Stimulated activated CD4-positive, alpha-beta T cell treated with anti-CD3 and anti-CD28 coated beads, Interleukin-1b, Interleukin-23, amount 100 ng/mL, for 24 hours (primary cell): ENCODE results near the gene GJC3.
"Not testable (repeated sequence)": the region's sequence is repeated elsewhere in the genome, so short reads cannot be mapped to it uniquely, and the experiment has no call there.

Source experiments
- DNase-seq, 4 experiments: peaks; one replicate each; pipeline ENCODE4 v3.0.0-alpha.2; 2020; ENCODE audit warnings: low read depth in 4 of 4, low spot score in 1 of 4

The GJC3 gene

GRCh38 chr7:99930376-99930775, 956 bp upstream of the GJC3 start:
- no peak for DNase-seq

- DNase-seq, result no peak
Measured at GRCh38 chr7:99929730-99930053, 272 bp upstream of the GJC3 start.

GRCh38 chr7:99928188-99928587, 1.2 kb downstream of the GJC3 start:
- DNase-seq, result no peak

- no peak for DNase-seq
Measured at GRCh38 chr7:99927536-99927935, 1.9 kb downstream of the GJC3 start.

GRCh38 chr7:99926321-99926720, 3.1 kb downstream of the GJC3 start:
- no peak for DNase-seq

- DNase-seq, result no peak
Measured at GRCh38 chr7:99923200-99923599, 6.2 kb downstream of the GJC3 start.

GRCh38 chr7:99920149-99920548, 9.3 kb downstream of the GJC3 start:
- no peak for DNase-seq

GRCh38 chr7:99919814-99920112, 9.7 kb downstream of the GJC3 start:
- DNase-seq, result no peak

- DNase-seq, result peak; percentile 67 to 88 (median 77)
Measured at GRCh38 chr7:99918959-99919813, 10.2 kb downstream of the GJC3 start, which contains the start of gene TRIM4. Gene TRIM4 (minus strand): TSS chr7:99919530. CDS start chr7:99919401, 129 bp downstream.

GRCh38 chr7:99910976-99911375, 18.4 kb downstream of the GJC3 start:
- DNase-seq, result no peak

GRCh38 chr7:99901581-99901980, 27.8 kb downstream of the GJC3 start:
- no peak for DNase-seq

- DNase-seq, result no peak
Measured at GRCh38 chr7:99899830-99900519, 29.4 kb downstream of the GJC3 start.

GRCh38 chr7:99898836-99899235, 30.6 kb downstream of the GJC3 start:
- DNase-seq, result no peak

GRCh38 chr7:99898023-99898357, 31.4 kb downstream of the GJC3 start:
- DNase-seq, result no peak

GRCh38 chr7:99897322-99898022, 31.9 kb downstream of the GJC3 start:
- no peak for DNase-seq

GRCh38 chr7:99894738-99895137, 34.7 kb downstream of the GJC3 start:
- DNase-seq, result no peak

- DNase-seq, result no peak
Measured at GRCh38 chr7:99893280-99893679, 36.1 kb downstream of the GJC3 start.

GRCh38 chr7:99890348-99890747, 39.1 kb downstream of the GJC3 start:
- not testable (repeated sequence) for DNase-seq

GRCh38 chr7:99888366-99888765, 41.1 kb downstream of the GJC3 start:
- DNase-seq, result not testable (repeated sequence)

- DNase-seq, result no peak
Measured at GRCh38 chr7:99881370-99881769, 48.0 kb downstream of the GJC3 start.

GRCh38 chr7:99876933-99877332, 52.5 kb downstream of the GJC3 start, which contains the start of gene OR2AE1:
Gene OR2AE1 (minus strand): TSS chr7:99877033. CDS start chr7:99877033, 0 bp downstream.
- DNase-seq, result no peak

- DNase-seq, result no peak
Measured at GRCh38 chr7:99876491-99876890, 52.9 kb downstream of the GJC3 start.
